Stimulated activated CD4-positive, alpha-beta T cell treated with anti-CD3 and anti-CD28 coated beads, TNF-alpha, amount 100 ng/mL, for 48 hours (primary cell): ENCODE results near the gene RNU6-9.

Experiments
- DNase-seq, 3 donors: peaks; one replicate each; pipeline ENCODE4 v3.0.0-alpha.2; 2020; ENCODE audit warnings: low read depth in 3 of 3

RNU6-9 gene

GRCh38 chr19:861756-862580 is 31.3 kb upstream of the RNU6-9 start:
- DNase-seq: peak; percentile 41 to 82 (median 72)

DNA sequence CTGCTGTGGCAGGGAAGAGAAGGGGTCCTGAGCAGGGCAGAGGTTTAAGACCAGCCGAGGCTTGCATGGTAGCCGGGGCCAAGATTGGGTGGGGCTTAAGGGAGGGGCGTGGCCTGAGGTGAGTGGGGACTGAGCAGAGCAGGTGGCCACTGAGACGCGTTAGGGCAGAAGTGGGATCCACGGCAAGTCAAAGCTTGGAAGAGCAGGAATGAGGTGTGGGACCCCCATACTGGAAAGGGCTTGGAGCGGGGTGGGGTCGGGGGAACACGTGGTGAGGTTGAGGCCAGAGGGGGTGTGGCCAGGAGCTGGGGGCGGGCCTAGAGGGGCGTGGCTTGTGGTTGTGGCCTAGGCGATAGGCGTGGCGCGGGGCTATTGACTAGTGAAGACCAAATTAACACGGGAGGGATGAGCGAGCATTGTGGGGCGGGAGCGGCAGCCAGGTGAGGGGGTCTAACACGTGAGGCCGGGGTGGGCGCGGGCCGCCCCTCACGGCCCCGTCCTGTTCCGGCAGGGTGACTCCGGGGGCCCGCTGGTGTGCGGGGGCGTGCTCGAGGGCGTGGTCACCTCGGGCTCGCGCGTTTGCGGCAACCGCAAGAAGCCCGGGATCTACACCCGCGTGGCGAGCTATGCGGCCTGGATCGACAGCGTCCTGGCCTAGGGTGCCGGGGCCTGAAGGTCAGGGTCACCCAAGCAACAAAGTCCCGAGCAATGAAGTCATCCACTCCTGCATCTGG is 30.5 kb upstream of the RNU6-9 start:
- DNase-seq: peak; percentile 58 to 80 (median 72)

GRCh38 chr19:863315-863620 is 30.0 kb upstream of the RNU6-9 start:
- DNase-seq: no peak

DNA sequence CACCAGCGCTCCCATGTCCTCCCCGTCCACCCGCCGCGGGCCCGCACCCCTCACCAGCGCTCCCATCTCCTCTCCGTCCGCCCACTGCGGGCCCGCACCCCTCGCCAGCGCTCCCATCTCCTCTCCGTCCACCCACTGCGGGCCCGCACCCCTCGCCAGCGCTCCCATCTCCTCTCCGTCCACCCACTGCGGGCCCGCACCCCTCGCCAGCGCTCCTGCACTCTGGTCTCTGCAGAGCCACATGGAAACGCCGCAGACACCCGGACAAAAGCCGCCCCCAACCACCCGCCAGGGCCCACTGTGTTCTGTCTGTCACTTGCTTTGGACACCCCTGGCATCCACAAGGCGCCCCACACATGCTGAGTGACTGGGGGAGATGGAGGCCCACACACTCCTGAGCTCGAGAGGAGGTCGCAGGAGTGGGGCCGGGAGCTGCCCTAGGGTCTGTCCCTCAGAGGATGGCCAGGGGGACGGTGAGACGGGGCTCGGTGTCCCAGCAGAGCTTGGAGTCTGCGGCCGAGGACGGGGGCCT is 26.4 kb upstream of the RNU6-9 start:
- DNase-seq: no peak

- no peak for DNase-seq
Observed at GRCh38 chr19:867301-867793, 25.9 kb upstream of the RNU6-9 start.

- DNase-seq: no peak
Observed at GRCh38 chr19:867855-868457, 25.3 kb upstream of the RNU6-9 start.

- DNase-seq: no peak
Observed at GRCh38 chr19:868458-869244, 24.6 kb upstream of the RNU6-9 start.

DNA sequence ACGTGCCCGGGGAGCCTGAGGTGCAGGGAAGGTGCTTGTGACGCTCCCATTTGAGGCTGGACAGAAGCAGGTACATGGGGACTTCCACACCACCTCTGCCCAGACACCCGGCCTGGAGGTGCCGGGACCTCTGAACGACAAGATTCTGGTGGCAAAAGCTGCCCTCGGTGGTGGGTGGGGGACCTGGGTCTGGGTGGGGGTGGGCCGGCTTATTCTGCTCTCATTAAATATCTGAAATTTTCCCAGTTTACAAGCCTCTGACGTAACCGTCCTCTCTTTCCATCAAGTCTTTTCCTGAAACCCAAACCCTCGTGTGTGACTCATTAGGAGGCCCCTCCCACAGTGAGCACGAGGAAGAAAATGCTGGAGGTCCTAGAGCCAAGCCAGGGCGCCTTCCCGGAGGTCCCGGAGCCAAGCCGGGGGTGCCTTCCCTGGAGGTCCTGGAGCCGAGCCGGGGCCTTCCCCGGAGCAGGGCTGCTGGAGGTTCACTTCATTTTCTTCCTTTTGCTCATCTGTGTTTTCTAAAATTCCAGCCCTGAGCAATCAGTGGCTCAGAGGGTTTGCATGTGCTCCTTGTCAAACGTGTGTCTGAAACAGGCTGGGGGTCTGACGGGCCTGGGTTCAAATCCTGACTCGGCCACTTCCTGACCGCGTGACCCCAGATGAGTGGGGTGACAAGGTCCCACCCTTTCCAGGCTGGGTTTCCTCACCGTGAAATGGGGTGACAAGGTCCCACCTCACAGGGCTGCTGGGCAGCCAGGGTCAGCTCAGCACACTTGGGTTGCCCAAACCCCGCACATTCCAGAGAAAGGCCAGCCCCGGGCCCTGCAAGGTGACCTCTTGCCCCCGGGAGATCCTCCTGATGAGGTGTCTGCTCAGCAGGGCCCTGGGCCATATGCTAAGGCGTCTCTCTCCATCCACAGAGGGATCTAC is 23.8 kb upstream of the RNU6-9 start:
- DNase-seq: no peak

GRCh38 chr19:870314-870713 is 23.0 kb upstream of the RNU6-9 start:
- DNase-seq: no peak

DNA sequence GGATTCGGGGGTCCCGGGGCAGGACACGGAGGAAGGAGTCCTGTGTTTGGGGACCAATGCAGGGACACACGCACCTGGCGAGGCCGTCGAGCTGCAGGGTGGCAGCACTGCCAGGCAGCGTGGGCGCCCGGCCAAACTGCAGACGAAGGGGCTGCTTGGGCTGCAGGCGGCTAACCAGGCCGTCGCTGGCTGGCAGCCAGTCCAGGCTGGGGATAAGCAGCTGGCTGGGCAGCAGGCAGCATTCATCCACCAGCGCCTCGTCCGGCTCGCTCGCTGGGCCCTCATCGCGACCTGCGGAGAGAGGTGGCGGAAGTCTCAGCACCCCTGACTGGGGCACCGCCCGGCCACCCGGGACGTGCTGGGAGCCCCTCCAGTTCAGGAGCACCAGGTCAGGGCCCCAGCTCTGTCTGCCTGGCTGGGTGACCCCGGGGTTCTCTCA is 22.3 kb upstream of the RNU6-9 start:
- DNase-seq: no peak

- no peak for DNase-seq
Observed at GRCh38 chr19:871446-872265, 21.6 kb upstream of the RNU6-9 start.

DNA sequence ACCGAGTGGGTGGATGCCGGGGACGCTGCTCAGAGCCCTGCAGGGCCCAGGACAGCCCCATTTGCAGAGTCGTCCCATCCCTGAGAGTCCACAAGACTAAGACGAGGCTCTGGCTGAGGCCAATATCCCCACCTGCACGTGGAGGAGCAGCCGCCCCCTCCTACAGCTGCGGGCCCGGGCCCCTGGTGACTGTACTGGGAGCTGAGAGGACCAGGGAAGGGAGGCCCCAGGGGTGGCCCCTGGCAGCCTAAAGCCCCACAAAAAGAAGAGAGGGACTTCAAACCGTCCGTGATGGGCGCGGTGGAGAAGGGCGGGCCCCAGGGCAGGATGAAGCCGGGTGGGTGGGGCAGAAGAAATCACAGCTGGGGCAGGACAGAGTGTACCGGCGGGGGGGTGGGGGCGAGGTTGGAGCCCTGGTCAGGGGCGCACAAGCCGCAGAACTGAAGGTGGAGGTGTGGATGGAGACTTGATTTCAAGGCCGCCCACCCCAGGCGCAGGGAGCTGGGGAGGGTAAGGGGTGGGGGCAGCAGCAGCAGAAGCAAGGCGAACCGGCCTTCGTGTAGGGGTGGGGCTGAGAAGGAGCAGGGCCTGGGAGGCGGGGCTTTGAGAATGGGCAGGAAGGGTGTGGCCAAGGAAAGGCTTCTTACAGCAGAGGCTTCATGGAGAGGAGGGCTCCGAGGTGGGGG is 20.9 kb upstream of the RNU6-9 start:
- DNase-seq: peak; percentile 62 to 81 (median 77)

- peak; percentile 37 to 73 (median 54) for DNase-seq
Observed at GRCh38 chr19:873084-873483, 20.2 kb upstream of the RNU6-9 start.

GRCh38 chr19:873561-874041 is 19.7 kb upstream of the RNU6-9 start:
- DNase-seq: no peak

GRCh38 chr19:875265-875879 is 17.9 kb upstream of the RNU6-9 start:
- no peak for DNase-seq

- no peak for DNase-seq
Observed at GRCh38 chr19:876089-876488, 17.2 kb upstream of the RNU6-9 start.

- no peak for DNase-seq
Observed at GRCh38 chr19:876780-877314, 16.4 kb upstream of the RNU6-9 start.
